Upper lobe of left lung (tissue), 4 donors: ENCODE data around the gene C22orf23.

Source experiments
- CTCF ChIP-seq, 6 experiments: fragments of 450-650 bp in 4 of 6; fragments of 200-600 bp in 2 of 6; sonication (generic) in 2 of 6; IDR thresholded peaks; one replicate each; pipeline ENCODE4 v1.5.1; 2016 to 2019; ENCODE audit warnings: antibody characterized with exemption in 6 of 6
- EP300 ChIP-seq, 4 donors: sonication (generic); formaldehyde crosslinking; IDR thresholded peaks; one replicate each; pipeline ENCODE4 v1.5.1; 2017; ENCODE audit warnings: antibody characterized with exemption in 4 of 4, control low read depth in 2 of 4
- POLR2A ChIP-seq, 4 donors: fragments of 450-650 bp; IDR thresholded peaks; one replicate each; pipeline ENCODE4 v1.5.1; 2016 to 2017; ENCODE audit warnings: antibody characterized with exemption in 4 of 4, mild to moderate bottlenecking in 2 of 4

GRCh38 chr22:37922191-37922590, 31.2 kb downstream of the C22orf23 start:
- TF ChIP-seq EP300 (IDR thresholded peaks at IDR 0.05), result no peak
- no peak for TF ChIP-seq CTCF (IDR thresholded peaks at IDR 0.05)
- no peak for TF ChIP-seq POLR2A (IDR thresholded peaks at IDR 0.05)
